ENCODE data around the gene RNF4. TPM values are rescaled to one million over a fixed set of nuclear protein-coding genes. Genes with fewer than 3 reads are reported as not detected.

The RNF4 gene
- total RNA-seq, 1 experiment from 2014 or later, result 45.6 TPM

DNA sequence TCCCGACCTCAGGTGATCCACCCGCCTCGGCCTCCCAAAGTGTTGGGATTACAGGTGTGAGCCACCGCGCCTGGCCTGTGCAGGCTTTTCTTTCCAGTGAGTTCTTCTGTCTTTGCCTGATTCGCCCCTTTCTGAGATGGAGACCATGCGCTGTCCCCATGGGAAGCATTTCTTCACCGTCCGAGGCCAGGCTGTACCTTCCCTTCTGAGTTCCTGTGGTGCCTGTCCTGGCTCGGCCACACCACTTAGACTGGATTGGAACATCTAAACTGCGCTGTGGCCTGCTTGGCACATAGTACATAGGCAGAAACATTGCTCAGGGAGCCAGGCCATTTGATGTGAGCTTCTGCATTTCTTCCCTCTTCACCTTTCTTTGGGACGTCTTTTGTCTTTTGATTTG is 91.3 kb downstream of the RNF4 start:
- no peak for TF ChIP-seq CTCF (IDR thresholded peaks at IDR 0.05; ENCODE audit: unreplicated experiment)
- DNase-seq, result no peak
- Mint-ChIP-seq H3K36me3 (ENCODE audit: insufficient read depth, unreplicated experiment) (no peaks in the 10 kb centered on the region), H3K4me3 (ENCODE audit: low read depth, unreplicated experiment) (no peak overlapping the region), H3K4me1 (ENCODE audit: low read depth, unreplicated experiment) (no peaks in the 10 kb centered on the region), H3K27ac (ENCODE audit: unreplicated experiment) (no peak overlapping the region), H3K27me3 (ENCODE audit: unreplicated experiment) (no peaks in the 10 kb centered on the region), H3K9me3 (ENCODE audit: low read depth, unreplicated experiment) (no peaks in the 10 kb centered on the region)
- CTCF ChIA-PET, result interaction anchor here (0.6 kb wide), 1 partner anchor 1465 kb away, joined by 3 read pairs; no protein-coding TSS in a partner anchor
- intact Hi-C loops (cut with micrococcal nuclease; ENCODE audit: unreplicated experiment), result no loop called here
- BruUV-seq (replicated peaks), result no TSS peak

Other genes starting within 250 kb of the RNF4 start
- 12.9 and 13.4 TPM in 2 replicates for gene HAUS3, start 227.0 kb upstream of the RNF4 start, total RNA-seq (2022)
- gene POLN, start 227.0 kb upstream of the RNF4 start, total RNA-seq (2022), result 4.1 and 5.2 TPM in 2 replicates
- gene MXD4, start 207.0 kb upstream of the RNF4 start, total RNA-seq (2022), result 12.8 and 15.0 TPM in 2 replicates
- gene ZFYVE28, start 50.5 kb upstream of the RNF4 start, total RNA-seq (2022), result 1.2 and 2.4 TPM in 2 replicates
- gene CFAP99, start 50.2 kb upstream of the RNF4 start, total RNA-seq (2022), result 0.32 TPM in 1 of 2 replicates, not detected in the other
- 20.0 and 22.2 TPM in 2 replicates for gene FAM193A, start 67.5 kb downstream of the RNF4 start, total RNA-seq (2022)